HUES6 (cell line): ENCODE results near the gene WLS.

ENCODE experiments used
- H3K27ac ChIP-seq: 2 replicates; pipeline ENCODE4 v1.7.0; 2013; ENCODE audit warnings: low read depth, mild to moderate bottlenecking, low read length, inconsistent platforms
- H3K27me3 ChIP-seq: 2 replicates; pipeline ENCODE4 v1.6.1; 2013; ENCODE audit warnings: low read length; ENCODE audit not compliant: control insufficient read depth, insufficient read depth
- H3K36me3 ChIP-seq: 2 replicates; pipeline ENCODE4 v1.6.1; 2013; ENCODE audit warnings: low read length; ENCODE audit not compliant: control insufficient read depth, insufficient read depth
- H3K4me1 ChIP-seq: 2 replicates; pipeline ENCODE4 v1.6.1; 2013; ENCODE audit warnings: low read length; ENCODE audit not compliant: control insufficient read depth, insufficient read depth
- H3K4me3 ChIP-seq: 2 replicates; pipeline ENCODE4 v1.5.1; 2013; ENCODE audit warnings: low read depth, low read length
- H3K9ac ChIP-seq: one replicate; pipeline ENCODE4 v1.6.1; 2013; ENCODE audit warnings: mild to moderate bottlenecking, low read length
- H3K9me3 ChIP-seq: 2 replicates; pipeline ENCODE4 v1.6.1; 2013; ENCODE audit warnings: low read depth, low read length; ENCODE audit not compliant: control insufficient read depth, insufficient read depth

The WLS gene

DNA sequence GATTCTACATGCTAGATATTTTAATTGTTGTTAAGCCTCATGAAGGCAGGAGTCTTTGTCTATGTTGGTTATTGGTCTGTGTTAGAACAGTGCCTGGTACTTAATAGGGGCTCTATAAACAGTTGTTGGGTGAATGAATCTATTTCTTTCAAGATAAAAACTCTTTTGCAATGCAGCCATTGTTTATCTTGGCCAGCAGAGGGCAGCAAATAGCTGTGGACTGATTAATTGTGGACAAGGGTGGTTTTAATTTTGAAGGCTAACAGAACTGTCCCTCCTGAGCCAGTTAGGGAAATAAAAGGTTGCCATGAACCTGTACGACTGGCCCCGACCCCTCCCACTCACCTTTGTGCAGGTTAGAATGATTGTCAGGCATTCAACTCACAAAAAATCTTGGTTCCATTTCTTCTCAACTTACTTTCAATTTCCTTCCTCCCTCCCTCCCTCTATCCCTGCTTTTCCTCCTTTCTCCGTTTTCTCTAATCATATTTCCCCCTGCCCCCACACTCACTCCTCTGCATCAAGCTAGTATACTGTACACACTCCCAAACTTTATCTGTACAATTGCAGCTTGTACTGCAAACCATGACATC lies 115.6 kb downstream of the WLS start:
- H3K4me1 ChIP-seq: peaks cover 4% of the 10 kb centered on the region; the same call in 1 of the 2 replicates
- no peaks in the 10 kb centered on the region; the same call in 1 of the 2 replicates for H3K36me3 ChIP-seq
- H3K4me3 ChIP-seq: no peak overlapping the region
- H3K27me3 ChIP-seq: no peaks in the 10 kb centered on the region
- H3K9me3 ChIP-seq: no peaks in the 10 kb centered on the region
- H3K9ac ChIP-seq: no peak overlapping the region
- no peak overlapping the region for H3K27ac ChIP-seq

DNA sequence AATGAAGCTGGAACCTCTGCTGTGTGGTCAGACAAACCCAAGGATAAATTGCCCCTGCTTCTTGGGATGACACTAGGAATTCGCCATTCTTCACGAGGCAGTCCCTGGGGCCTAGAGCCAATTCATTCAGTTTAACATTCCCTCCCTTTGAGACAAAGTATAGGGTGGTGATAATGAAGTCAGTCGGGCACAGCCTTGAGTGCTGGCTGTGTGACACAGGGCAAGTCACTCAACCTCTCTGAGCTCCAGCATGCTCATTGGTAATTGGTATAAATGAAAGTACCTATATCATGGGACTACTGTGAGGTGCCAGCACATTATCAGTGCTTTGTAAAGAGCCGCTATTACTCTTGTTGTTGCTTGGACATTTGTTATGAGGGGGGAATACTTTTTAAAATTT lies 117.0 kb downstream of the WLS start:
- no peak overlapping the region for H3K9ac ChIP-seq
- H3K27ac ChIP-seq: no peak overlapping the region
- H3K36me3 ChIP-seq: no peaks in the 10 kb centered on the region
- H3K9me3 ChIP-seq: no peaks in the 10 kb centered on the region
- H3K4me1 ChIP-seq: peaks cover under 1% of the 10 kb centered on the region; the same call in 1 of the 2 replicates
- no peaks in the 10 kb centered on the region for H3K27me3 ChIP-seq
- no peak overlapping the region for H3K4me3 ChIP-seq

- H3K36me3 ChIP-seq: no peaks in the 10 kb centered on the region
- H3K4me1 ChIP-seq: no peaks in the 10 kb centered on the region
- H3K27ac ChIP-seq: no peak overlapping the region
- no peak overlapping the region for H3K9ac ChIP-seq
- H3K27me3 ChIP-seq: no peaks in the 10 kb centered on the region
- H3K4me3 ChIP-seq: no peak overlapping the region
- no peaks in the 10 kb centered on the region for H3K9me3 ChIP-seq
Measured at GRCh38 chr1:68113966-68114365, 118.4 kb downstream of the WLS start.

- no peaks in the 10 kb centered on the region for H3K36me3 ChIP-seq
Measured at GRCh38 chr1:68112835-68113243, 119.5 kb downstream of the WLS start.

GRCh38 chr1:68111519-68112436 lies 120.5 kb downstream of the WLS start:
- H3K9ac ChIP-seq: no peak overlapping the region
- no peaks in the 10 kb centered on the region for H3K36me3 ChIP-seq
- 0 out of 2 replicates have a peak, but pooled peaks cover 6% of the 10 kb centered on the region for H3K4me1 ChIP-seq
- H3K9me3 ChIP-seq: no peaks in the 10 kb centered on the region
- H3K27me3 ChIP-seq: no peaks in the 10 kb centered on the region
- H3K27ac ChIP-seq: no peak overlapping the region
- H3K4me3 ChIP-seq: no peak overlapping the region

More at GRCh38 chr1:68112835-68113243, 119.5 kb downstream of the WLS start:
- no peaks in the 10 kb centered on the region for H3K27me3 ChIP-seq
- H3K9ac ChIP-seq: no peak overlapping the region
- H3K4me1 ChIP-seq: no peaks in the 10 kb centered on the region
- no peaks in the 10 kb centered on the region for H3K9me3 ChIP-seq
- no peak overlapping the region for H3K27ac ChIP-seq
- no peak overlapping the region for H3K4me3 ChIP-seq

- H3K27ac ChIP-seq: no peak overlapping the region
- H3K36me3 ChIP-seq: no peaks in the 10 kb centered on the region
- 0 out of 2 replicates have a peak, but pooled peaks cover 6% of the 10 kb centered on the region for H3K4me1 ChIP-seq
- H3K9me3 ChIP-seq: no peaks in the 10 kb centered on the region
- H3K9ac ChIP-seq: no peak overlapping the region
- H3K4me3 ChIP-seq: no peak overlapping the region
- H3K27me3 ChIP-seq: no peaks in the 10 kb centered on the region
Measured at GRCh38 chr1:68107771-68108170, 124.6 kb downstream of the WLS start.

DNA sequence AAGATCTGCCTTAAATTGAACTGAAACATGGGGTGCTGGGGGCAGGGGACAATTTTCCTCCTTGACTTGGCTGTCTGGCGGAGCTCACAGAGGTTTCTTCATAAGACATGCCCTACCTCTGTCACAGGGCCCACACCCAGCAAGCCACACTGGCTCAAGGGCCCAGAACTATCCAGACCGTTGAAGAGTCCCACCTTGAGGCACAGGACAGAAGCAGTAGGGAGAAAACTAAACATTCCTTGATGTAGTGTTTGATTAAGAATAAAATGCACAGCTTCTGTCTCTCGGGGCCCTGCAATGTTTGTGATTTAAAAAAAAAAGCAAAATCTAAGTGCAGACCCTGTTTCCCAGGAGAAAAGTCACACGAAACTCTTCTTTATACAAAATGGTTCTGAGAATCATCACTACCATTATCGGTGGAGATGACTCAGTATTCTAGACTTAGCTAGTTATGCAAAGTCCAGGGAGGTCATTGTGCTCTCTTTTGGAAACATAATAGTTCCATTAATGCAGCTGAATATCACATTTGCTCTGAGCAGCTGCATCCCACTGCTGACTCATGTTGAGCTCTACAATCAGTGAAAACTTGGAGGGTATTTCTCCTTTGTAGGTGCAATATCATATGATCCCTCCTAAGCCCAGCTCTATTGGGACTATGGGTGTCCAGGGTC lies 128.3 kb downstream of the WLS start:
- Histone ChIP-seq H3K9me3 (no peaks in the 10 kb centered on the region), H3K27ac (no peak overlapping the region), H3K27me3 (no peaks in the 10 kb centered on the region), H3K4me3 (no peak overlapping the region), H3K4me1 (0 out of 2 replicates have a peak, but pooled peaks cover 6% of the 10 kb centered on the region), H3K9ac (no peak overlapping the region), H3K36me3 (no peaks in the 10 kb centered on the region)

- no peaks in the 10 kb centered on the region for H3K36me3 ChIP-seq
- H3K4me3 ChIP-seq: no peak overlapping the region
- H3K27ac ChIP-seq: no peak overlapping the region
Measured at GRCh38 chr1:68103011-68103545, 129.2 kb downstream of the WLS start.

GRCh38 chr1:68101829-68102228 lies 130.5 kb downstream of the WLS start:
- Histone ChIP-seq H3K36me3 (no peaks in the 10 kb centered on the region), H3K9ac (no peak overlapping the region), H3K9me3 (no peaks in the 10 kb centered on the region)

More at GRCh38 chr1:68103011-68103545, 129.2 kb downstream of the WLS start:
- Histone ChIP-seq H3K9me3 (no peaks in the 10 kb centered on the region), H3K4me1 (0 out of 2 replicates have a peak, but pooled peaks cover 6% of the 10 kb centered on the region), H3K9ac (no peak overlapping the region), H3K27me3 (no peaks in the 10 kb centered on the region)

GRCh38 chr1:68100571-68100970 lies 131.8 kb downstream of the WLS start:
- Histone ChIP-seq H3K4me3 (no peak overlapping the region), H3K9ac (no peak overlapping the region), H3K9me3 (no peaks in the 10 kb centered on the region), H3K27ac (no peak overlapping the region), H3K36me3 (no peaks in the 10 kb centered on the region), H3K4me1 (no peaks in the 10 kb centered on the region), H3K27me3 (no peaks in the 10 kb centered on the region)

More at GRCh38 chr1:68101829-68102228, 130.5 kb downstream of the WLS start:
- H3K27me3 ChIP-seq: no peaks in the 10 kb centered on the region
- H3K27ac ChIP-seq: no peak overlapping the region
- no peak overlapping the region for H3K4me3 ChIP-seq
- no peaks in the 10 kb centered on the region for H3K4me1 ChIP-seq
